ENCODE data around the gene RBMS3.

DNA sequence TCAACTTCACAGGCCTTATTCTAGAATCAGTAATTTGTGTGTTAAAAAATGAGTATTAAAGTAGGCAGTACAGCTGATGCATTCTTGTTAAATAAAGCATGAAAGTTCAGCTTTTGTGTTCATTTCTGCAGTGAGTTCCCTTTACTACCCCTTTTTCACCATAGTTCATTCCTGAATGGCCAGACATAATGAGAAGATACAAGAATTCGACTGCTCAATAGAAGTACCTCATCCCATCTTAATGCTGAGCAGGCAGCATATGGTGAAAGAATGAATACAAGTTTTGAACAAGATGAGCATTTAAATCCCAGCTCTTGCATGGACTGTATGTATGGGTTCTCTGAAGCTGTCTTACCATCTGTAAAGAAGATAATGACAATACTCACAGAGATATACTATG is 677.9 kb downstream of the RBMS3 start:
- TF ChIP-seq CTCF (IDR thresholded peaks at IDR 0.05) (no peak), POLR2A (IDR thresholded peaks at IDR 0.05) (no peak)
